Measurements from ENCODE around the gene SMCO3.

SMCO3 gene

GRCh38 chr12:14771651-14772137, 42.3 kb downstream of the SMCO3 start:
- no peak for FAIRE-seq
- no peak for DNase-seq (ENCODE audit: insufficient read length, low spot score)
- no peak for TF ChIP-seq CTCF (IDR thresholded peaks at IDR 0.05; ENCODE audit: insufficient read depth, missing control alignments)

GRCh38 chr12:14770496-14771461, 43.2 kb downstream of the SMCO3 start:
- no peak for DNase-seq (ENCODE audit: insufficient read length, low spot score)
- no peak for FAIRE-seq
- no peak for TF ChIP-seq CTCF (IDR thresholded peaks at IDR 0.05; ENCODE audit: insufficient read depth, missing control alignments)

GRCh38 chr12:14769969-14770495, 44.0 kb downstream of the SMCO3 start:
- DNase-seq (ENCODE audit: insufficient read length, low spot score): no peak
- peak; percentile 39 for TF ChIP-seq CTCF (IDR thresholded peaks at IDR 0.05; ENCODE audit: insufficient read depth, missing control alignments)
- FAIRE-seq: no peak

- FAIRE-seq: no peak
- TF ChIP-seq CTCF (IDR thresholded peaks at IDR 0.05; ENCODE audit: insufficient read depth, missing control alignments): no peak
- DNase-seq (ENCODE audit: insufficient read length, low spot score): no peak
Measured at GRCh38 chr12:14769466-14769968, 44.5 kb downstream of the SMCO3 start.

GRCh38 chr12:14768823-14769405, 45.1 kb downstream of the SMCO3 start:
- no peak for DNase-seq (ENCODE audit: insufficient read length, low spot score)
- no peak for TF ChIP-seq CTCF (IDR thresholded peaks at IDR 0.05; ENCODE audit: insufficient read depth, missing control alignments)
- FAIRE-seq: no peak

DNA sequence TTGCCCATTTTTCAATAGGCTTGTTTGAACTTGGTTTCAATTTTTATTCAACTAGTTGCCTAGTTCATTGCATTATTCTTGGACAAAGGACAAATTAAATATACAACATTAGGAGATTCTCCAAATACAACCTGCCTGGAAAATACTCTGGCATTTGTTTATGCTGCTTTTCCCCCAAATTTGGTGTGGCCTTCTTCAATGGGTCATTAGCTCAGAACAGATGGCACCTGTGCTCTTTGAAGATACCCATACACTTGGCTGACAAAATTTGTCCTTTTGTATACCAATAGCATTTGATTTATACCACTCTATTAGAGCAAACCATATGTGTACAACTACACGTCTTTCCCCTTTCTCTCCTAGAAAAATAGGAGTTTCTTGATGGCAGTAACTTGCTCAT, 46.4 kb downstream of the SMCO3 start:
- no peak for FAIRE-seq
- DNase-seq (ENCODE audit: insufficient read length, low spot score): no peak

More for the DNA sequence above, 46.4 kb downstream of the SMCO3 start:
- no peak for TF ChIP-seq CTCF (IDR thresholded peaks at IDR 0.05; ENCODE audit: insufficient read depth, missing control alignments)
